Ishikawa (cell line): ENCODE data around the gene CD6.

Experiments used
- CEBPB ChIP-seq: IDR thresholded peaks from 2 replicates; pipeline ENCODE4 v1.6.1; 2012
- CREB1 ChIP-seq: IDR thresholded peaks from 2 replicates; pipeline ENCODE4 v1.6.1; 2012; ENCODE audit warnings: low read depth
- EP300 ChIP-seq: IDR thresholded peaks from 2 replicates; pipeline ENCODE4 v1.6.1; 2012; ENCODE audit warnings: borderline replicate concordance
- FOXM1 ChIP-seq: IDR thresholded peaks from 2 replicates; pipeline ENCODE4 v1.6.1; 2012; ENCODE audit warnings: low read depth, borderline replicate concordance
- MAX ChIP-seq: IDR thresholded peaks from 2 replicates; pipeline ENCODE4 v1.6.1; 2012
- NFIC ChIP-seq: IDR thresholded peaks from 2 replicates; pipeline ENCODE4 v1.6.1; 2012
- RAD21 ChIP-seq: IDR thresholded peaks from 2 replicates; pipeline ENCODE4 v1.6.1; 2012; ENCODE audit warnings: low read depth
- REST ChIP-seq: IDR thresholded peaks from 2 replicates; pipeline ENCODE4 v1.6.1; 2012; ENCODE audit warnings: low read depth, mild to moderate bottlenecking
- TAF1 ChIP-seq: IDR thresholded peaks from 2 replicates; pipeline ENCODE4 v1.6.1; 2012; ENCODE audit warnings: low read depth, mild to moderate bottlenecking
- TCF12 ChIP-seq: IDR thresholded peaks from 2 replicates; pipeline ENCODE4 v1.6.1; 2012; ENCODE audit warnings: low read depth
- TEAD4 ChIP-seq: IDR thresholded peaks from 2 replicates; pipeline ENCODE4 v1.6.1; 2012
- USF1 ChIP-seq: IDR thresholded peaks from 2 replicates; pipeline ENCODE4 v1.6.1; 2012
- YY1 ChIP-seq: IDR thresholded peaks from 2 replicates; pipeline ENCODE4 v1.6.1; 2012; ENCODE audit warnings: low read depth
- ZBTB7A ChIP-seq: IDR thresholded peaks from 2 replicates; pipeline ENCODE4 v1.6.1; 2012; ENCODE audit warnings: low read depth

GRCh38 chr11:61008971-61009370 is 37.5 kb downstream of the CD6 start:
- no peak for TF ChIP-seq TCF12
- no peak for TF ChIP-seq YY1
- TF ChIP-seq REST = no peak
- no peak for TF ChIP-seq RAD21
- TF ChIP-seq MAX = no peak
- TF ChIP-seq CEBPB = no peak
- TF ChIP-seq EP300 = no peak
- no peak for TF ChIP-seq ZBTB7A
- no peak for TF ChIP-seq TAF1
- no peak for TF ChIP-seq USF1
- no peak for TF ChIP-seq CREB1
- no peak for TF ChIP-seq NFIC
- TF ChIP-seq FOXM1 = no peak
- TF ChIP-seq TEAD4 = no peak
